ENCODE results near the gene TOMM6.

The TOMM6 gene

GRCh38 chr6:41768545-41769308, 18.8 kb upstream of the TOMM6 start:
- Mint-ChIP-seq H3K27ac (no peak overlapping the region), H3K36me3 (ENCODE audit: low read depth) (peaks cover 27% of the 10 kb centered on the region), H3K27me3 (ENCODE audit: low read depth) (no peaks in the 10 kb centered on the region), H3K4me3 (no peak overlapping the region), H3K9me3 (no peaks in the 10 kb centered on the region), H3K4me1 (peaks cover 6% of the 10 kb centered on the region)
- TF ChIP-seq CTCF (IDR thresholded peaks at IDR 0.05; ENCODE audit: unreplicated experiment in 3 of 3): no peak

GRCh38 chr6:41769376-41769775, 18.1 kb upstream of the TOMM6 start:
- no peaks in the 10 kb centered on the region for H3K9me3 Mint-ChIP-seq

GRCh38 chr6:41770381-41771057, 17.0 kb upstream of the TOMM6 start:
- Mint-ChIP-seq H3K27ac (no peak overlapping the region), H3K36me3 (ENCODE audit: low read depth) (peaks cover 43% of the 10 kb centered on the region), H3K9me3 (no peaks in the 10 kb centered on the region), H3K4me3 (no peak overlapping the region), H3K27me3 (ENCODE audit: low read depth) (no peaks in the 10 kb centered on the region), H3K4me1 (peaks cover 6% of the 10 kb centered on the region)
- TF ChIP-seq CTCF (IDR thresholded peaks at IDR 0.05; ENCODE audit: unreplicated experiment in 3 of 3): no peak

More at GRCh38 chr6:41769376-41769775, 18.1 kb upstream of the TOMM6 start:
- no peak overlapping the region for H3K4me3 Mint-ChIP-seq
- H3K27ac Mint-ChIP-seq: no peak overlapping the region
- H3K36me3 Mint-ChIP-seq (ENCODE audit: low read depth): peaks cover 32% of the 10 kb centered on the region
- TF ChIP-seq CTCF (IDR thresholded peaks at IDR 0.05; ENCODE audit: unreplicated experiment in 3 of 3): no peak
- H3K27me3 Mint-ChIP-seq (ENCODE audit: low read depth): no peaks in the 10 kb centered on the region
- H3K4me1 Mint-ChIP-seq: peaks cover 6% of the 10 kb centered on the region

- no peak for TF ChIP-seq CTCF (IDR thresholded peaks at IDR 0.05; ENCODE audit: unreplicated experiment in 3 of 3)
- peaks cover 46% of the 10 kb centered on the region for H3K36me3 Mint-ChIP-seq (ENCODE audit: low read depth)
- H3K27me3 Mint-ChIP-seq (ENCODE audit: low read depth): no peaks in the 10 kb centered on the region
- H3K27ac Mint-ChIP-seq: no peak overlapping the region
- H3K4me1 Mint-ChIP-seq: peaks cover 6% of the 10 kb centered on the region
- no peaks in the 10 kb centered on the region for H3K9me3 Mint-ChIP-seq
- H3K4me3 Mint-ChIP-seq: no peak overlapping the region
Measured at GRCh38 chr6:41771058-41771983, 16.2 kb upstream of the TOMM6 start.

- Mint-ChIP-seq H3K27ac (no peak overlapping the region), H3K27me3 (ENCODE audit: low read depth) (no peaks in the 10 kb centered on the region), H3K9me3 (no peaks in the 10 kb centered on the region), H3K4me3 (peak overlapping the region in 1 of 3 experiments; percentile 25), H3K36me3 (ENCODE audit: low read depth) (peaks cover 46% of the 10 kb centered on the region), H3K4me1 (peaks cover 5% of the 10 kb centered on the region)
- TF ChIP-seq CTCF (IDR thresholded peaks at IDR 0.05; ENCODE audit: unreplicated experiment in 3 of 3): no peak
Measured at GRCh38 chr6:41774841-41775240, 12.7 kb upstream of the TOMM6 start.

Data from nephron (organoid).